HG03196 (cell line): ENCODE results near the gene RECQL5.
A peak's percentile ranks its signal among the peaks of the same experiment; 100 is the strongest.
"Not testable (repeated sequence)": the region's sequence is repeated elsewhere in the genome, so short reads cannot be mapped to it uniquely, and the experiment has no call there.

ENCODE experiments used
- ATAC-seq: cut with Tn5 transposase; IDR thresholded peaks from one replicate; pipeline ENCODE4 v1.9.1; 2021; ENCODE audit not compliant: unreplicated experiment

RECQL5 gene

GRCh38 chr17:75595284-75595919 lies 71.6 kb downstream of the RECQL5 start:
- no peak for ATAC-seq

- no peak for ATAC-seq
Observed at GRCh38 chr17:75594499-75595283, 72.3 kb downstream of the RECQL5 start.

GRCh38 chr17:75593430-75593829 lies 73.5 kb downstream of the RECQL5 start:
- not testable (repeated sequence) for ATAC-seq

- no peak for ATAC-seq
Observed at GRCh38 chr17:75592348-75593020, 74.5 kb downstream of the RECQL5 start.

GRCh38 chr17:75591722-75592302 lies 75.1 kb downstream of the RECQL5 start:
- no peak for ATAC-seq

DNA sequence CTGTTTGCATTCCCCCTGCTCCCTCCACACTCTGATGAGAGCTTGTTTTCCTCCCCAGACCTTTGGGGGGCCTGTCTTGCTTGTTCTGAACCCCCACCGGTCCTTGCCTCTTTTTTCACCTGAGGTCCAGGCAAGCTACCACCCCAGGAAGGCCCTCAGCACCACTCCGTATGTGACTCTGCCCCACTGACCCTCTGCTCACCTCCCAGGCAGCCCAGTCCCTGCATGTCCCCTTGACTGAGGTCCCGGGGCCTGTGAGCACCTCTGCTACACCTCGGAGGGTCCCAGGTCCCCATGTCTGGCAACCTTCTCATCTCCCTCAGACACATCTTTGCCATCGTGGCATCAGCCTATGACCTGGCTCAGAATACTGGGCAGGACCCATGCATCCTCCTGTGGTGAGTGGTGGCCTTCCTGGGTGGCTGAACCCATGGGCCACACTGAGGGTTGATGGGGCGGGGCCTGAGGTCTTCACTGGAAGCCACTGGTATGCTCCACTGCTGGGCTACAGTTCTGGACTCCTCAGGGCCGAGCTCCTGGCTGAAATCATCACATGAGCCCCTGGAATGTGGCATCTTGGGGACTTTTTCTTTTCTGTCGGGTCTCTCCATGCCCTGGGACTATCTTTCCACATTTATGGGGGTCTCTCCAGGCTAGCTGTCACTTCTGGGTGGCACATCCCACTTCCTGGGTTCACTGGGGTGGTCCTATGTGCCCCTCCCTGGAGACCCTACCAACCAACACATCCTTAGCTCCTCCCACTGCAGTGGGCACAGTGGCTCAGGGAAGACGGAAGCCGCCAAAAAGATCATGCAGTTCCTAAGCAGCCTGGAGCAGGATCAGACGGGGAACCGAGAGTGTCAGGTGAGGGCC lies 75.9 kb downstream of the RECQL5 start:
- ATAC-seq: no peak

GRCh38 chr17:75590314-75590761 lies 76.6 kb downstream of the RECQL5 start:
- ATAC-seq: no peak

- no peak for ATAC-seq
Observed at GRCh38 chr17:75589919-75590303, 77.0 kb downstream of the RECQL5 start.

DNA sequence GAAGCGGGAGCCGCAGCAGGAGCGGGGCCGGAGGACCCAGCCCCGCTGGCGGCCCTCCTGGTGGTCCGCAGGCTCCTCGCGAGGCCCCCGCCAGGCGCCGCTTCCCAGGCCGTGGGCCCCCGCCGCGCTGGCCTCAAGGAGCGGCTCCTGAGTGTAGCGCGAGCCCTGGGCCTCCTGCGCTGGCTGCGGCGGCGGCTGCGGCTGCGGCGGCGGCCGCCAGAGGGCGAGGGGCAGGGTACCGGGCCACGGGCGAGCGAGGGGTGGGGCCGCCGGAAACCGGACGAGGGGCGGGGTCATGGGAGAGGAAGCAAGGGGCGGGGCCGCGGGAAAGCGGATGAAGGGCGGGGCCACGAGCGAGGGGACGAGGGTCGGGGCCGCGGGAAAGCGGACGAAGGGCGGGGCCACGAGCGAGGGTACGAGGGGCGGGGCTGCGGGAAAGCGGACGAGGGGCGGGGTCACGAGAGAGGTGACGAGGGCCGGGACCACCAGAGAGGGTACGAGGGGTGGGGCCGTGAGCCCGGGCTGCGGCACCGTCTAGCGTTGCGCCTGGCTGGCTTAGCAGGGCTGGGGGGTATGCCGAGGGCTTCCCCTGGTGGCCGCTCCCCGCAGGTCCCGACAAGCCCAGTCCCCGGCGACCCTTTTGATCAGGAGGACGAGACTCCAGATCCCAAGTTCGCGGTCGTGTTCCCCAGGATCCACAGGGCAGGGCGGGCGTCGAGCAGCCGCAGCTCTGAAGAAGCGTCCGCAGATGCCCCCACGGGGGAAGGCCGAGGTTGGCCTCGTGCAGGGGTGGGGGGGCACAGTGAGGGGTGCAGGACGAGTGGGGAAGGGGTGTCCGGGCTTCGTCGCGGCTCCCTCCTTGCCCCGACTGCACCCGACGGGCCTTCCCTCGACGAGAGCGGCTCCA lies 77.7 kb downstream of the RECQL5 start:
- peak; percentile 74 for ATAC-seq

DNA sequence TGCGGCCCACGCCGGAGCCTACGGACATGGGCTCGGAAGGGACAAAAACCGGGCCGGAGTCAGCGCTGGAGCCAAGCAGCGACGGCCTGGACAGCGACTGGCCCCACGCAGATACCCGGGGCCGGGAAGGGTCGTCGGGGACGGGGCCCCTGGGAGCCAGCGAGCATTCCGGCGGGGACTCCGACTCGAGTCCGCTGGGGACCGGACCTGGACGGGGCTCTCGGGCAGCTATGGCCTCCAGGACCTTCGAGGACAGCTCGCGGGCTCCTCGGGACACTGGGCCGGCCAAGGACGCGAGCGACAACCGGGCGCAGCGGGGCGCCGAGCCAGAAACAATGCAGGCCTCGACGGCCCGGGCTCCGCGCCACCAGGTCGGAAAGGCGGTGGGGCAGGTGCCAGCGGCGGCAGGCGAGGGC lies 78.3 kb downstream of the RECQL5 start:
- ATAC-seq: peak; percentile 1

DNA sequence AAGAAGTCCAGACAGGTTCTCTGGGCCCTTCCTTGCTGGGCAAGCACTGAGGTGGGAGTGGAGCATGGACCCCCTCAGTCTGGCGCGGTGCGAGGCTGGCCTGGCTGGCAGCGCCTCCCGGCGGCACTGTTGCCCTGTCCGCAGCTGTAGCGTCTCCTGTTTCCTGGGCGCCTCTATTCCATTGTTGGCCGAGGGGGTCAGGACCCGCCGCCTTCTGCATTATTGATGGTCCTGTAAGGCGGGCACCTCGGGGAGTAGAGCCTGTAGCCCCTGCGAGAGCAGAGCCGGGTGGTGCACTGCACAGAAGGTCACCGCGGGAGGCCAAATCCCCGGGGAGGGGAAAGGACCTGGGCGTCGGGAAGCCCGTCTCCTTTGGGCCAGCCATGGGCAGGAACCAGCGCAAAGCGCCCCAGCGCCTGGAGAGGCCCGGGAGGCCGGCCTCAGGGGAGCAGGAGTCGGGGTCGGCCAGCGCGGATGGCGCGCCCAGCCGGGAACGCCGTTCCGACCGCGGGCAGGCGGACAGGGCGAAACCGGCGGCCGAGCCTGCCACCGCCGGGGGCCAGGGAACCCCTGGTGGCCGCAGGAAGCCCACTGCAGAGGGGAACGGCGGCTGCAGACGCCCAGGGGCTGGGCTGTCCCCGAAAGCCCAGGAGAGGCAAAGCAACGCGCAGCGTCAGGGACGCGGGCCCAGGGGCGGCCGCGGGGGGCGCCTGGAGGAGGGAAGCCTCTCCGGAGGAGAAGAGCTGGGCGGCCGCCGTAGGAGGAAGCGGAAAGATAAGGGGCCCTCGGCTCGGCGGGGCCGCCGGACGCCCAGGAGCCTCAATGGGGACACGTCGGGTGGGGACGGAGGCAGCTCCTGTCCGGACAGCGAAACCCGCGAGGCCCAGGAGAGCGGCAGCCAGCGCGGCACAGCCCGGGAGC lies 79.0 kb downstream of the RECQL5 start, which contains the start of gene MYO15B:
Gene MYO15B (plus strand): TSS at position 126 of the 921 bp plus-strand sequence. CDS start 258 bp downstream, at position 384.
- ATAC-seq: no peak

- ATAC-seq: no peak
Observed at GRCh38 chr17:75584849-75585175, 82.1 kb downstream of the RECQL5 start.

DNA sequence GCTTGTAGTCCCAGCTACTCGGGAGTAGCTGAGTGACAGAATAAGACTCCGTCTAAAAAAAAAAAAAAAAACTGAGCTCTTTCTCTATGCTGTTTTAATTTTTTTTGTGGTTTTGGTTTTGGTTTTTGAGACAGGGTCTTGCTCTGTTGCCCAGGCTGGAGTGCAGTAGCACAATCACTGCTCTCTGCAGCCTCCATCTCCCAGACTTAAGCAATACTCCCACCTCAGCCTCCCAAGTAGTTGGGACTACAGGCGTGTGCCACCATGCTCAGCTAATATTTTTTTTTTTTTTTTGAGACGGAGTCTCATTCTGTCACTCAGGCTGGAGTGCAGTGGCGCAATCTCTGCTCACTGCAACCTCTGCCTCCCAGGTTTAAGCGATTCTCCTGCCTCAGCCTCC lies 83.8 kb downstream of the RECQL5 start:
- not testable (repeated sequence) for ATAC-seq

DNA sequence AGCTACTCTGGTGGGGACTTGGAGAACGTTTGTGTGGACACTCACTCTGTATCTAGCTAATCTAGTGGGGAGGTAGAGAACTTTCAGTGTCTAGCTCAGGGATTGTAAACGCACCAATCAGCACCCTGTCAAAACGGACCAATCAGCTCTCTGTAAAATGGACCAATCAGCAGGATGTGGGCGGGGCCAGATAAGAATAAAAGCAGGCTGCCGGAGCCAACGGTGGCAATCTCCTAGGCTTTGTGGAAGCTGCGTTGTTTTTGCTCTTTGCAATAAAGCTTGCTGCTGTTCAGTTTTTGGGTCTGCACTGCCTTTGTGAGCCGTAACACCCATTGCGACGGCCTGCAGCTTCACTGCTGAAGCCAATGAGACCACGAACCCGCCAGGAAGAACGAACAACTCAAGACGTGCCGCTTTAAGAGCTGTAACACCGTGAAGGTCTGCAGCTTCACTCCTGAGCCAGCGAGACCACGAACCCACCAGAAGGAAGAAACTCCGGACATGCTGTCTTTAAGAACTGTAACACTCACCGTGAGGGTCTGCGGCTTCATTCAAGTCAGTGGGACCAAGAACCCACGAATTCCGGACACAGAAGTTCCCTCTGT lies 85.7 kb downstream of the RECQL5 start:
- not testable (repeated sequence) for ATAC-seq
